Spinal cord (tissue), 10 donors: ENCODE results near the gene UMODL1. TPM values are rescaled to one million over a fixed set of nuclear protein-coding genes. Genes with fewer than 3 reads are reported as not detected.
"Not testable (repeated sequence)": the region's sequence is repeated elsewhere in the genome, so short reads cannot be mapped to it uniquely, and the experiment has no call there.

Experiments
- DNase-seq, 6 donors: peaks; one replicate each; pipeline versions ENCODE4 v3.0.0 to v3.0.0-alpha.2; 2013 to 2015; ENCODE audit warnings: low spot score in 6 of 6, low read depth in 4 of 6
- H3K27ac ChIP-seq: one replicate; pipeline ENCODE4 v1.5.1; 2013; ENCODE audit warnings: low read depth, low read length, control low read depth
- H3K27me3 ChIP-seq: one replicate; pipeline ENCODE4 v1.6.1; 2013; ENCODE audit warnings: low read length; ENCODE audit not compliant: control insufficient read depth, insufficient read depth
- H3K36me3 ChIP-seq: one replicate; pipeline ENCODE4 v1.6.1; 2013; ENCODE audit warnings: low read length; ENCODE audit not compliant: control insufficient read depth, insufficient read depth
- H3K4me1 ChIP-seq: one replicate; pipeline ENCODE4 v1.6.1; 2013; ENCODE audit warnings: low read length; ENCODE audit not compliant: control insufficient read depth, insufficient read depth
- H3K4me3 ChIP-seq: one replicate; pipeline ENCODE4 v1.5.1; 2013; ENCODE audit warnings: low read depth, low read length, control low read depth
- H3K9me3 ChIP-seq: one replicate; pipeline ENCODE4 v1.6.1; 2013; ENCODE audit warnings: low read length; ENCODE audit not compliant: control insufficient read depth, insufficient read depth
- WGBS: methylation state at CpG from one replicate; pipeline ENCODE4 v1.1.5; 2013; ENCODE audit warnings: missing lambda C conversion rate; ENCODE audit not compliant: insufficient coverage; 5-methylcytosine and 5-hydroxymethylcytosine counted together
- polyA plus RNA-seq, 2 donors: library from polyadenylated mRNA; unstranded; fragments of 120-200 nt; gene quantifications; one replicate each; pipeline ENCODE4 v1.2.1, GENCODE V29; 2013; ENCODE audit not compliant: insufficient read length in 2 of 2
- total RNA-seq, 2 donors: library from RNA; depleted of rRNA in 1 of 2; stranded (reverse); fragments of 120-200 nt in 1 of 2; fragments of >200 nt in 1 of 2; gene quantifications; one replicate each; pipeline versions ENCODE4 v1.2.3 to v1.2.4, GENCODE V29; 2013 to 2014
- donor health status: healthy.

The UMODL1 gene
- total and polyA plus RNA-seq, 4 donors: 0.11 to 0.21 (median 0.17) TPM; not detected in 1

DNA sequence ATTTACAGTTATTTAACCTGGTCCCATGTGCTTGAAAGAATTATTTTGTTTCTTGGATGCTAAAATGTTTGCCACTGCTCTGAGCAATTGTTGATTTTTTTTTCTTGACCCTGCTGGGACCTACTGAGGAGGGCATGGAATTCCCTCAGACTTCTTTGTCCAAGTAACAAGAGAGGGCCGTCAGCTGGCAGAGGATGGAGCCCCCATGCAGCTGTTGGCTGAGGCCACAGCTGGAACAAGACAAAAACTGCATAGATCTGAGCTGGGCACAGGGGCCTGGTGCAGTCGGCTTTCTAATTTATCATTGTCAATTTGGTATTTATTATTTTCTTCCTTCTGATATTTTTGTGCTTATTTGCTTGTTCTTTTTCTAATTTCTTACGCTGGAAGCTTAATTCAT is 108.2 kb downstream of the UMODL1 start:
- 25% methylated on average over 1 of the region's 3 CpGs for WGBS

DNA sequence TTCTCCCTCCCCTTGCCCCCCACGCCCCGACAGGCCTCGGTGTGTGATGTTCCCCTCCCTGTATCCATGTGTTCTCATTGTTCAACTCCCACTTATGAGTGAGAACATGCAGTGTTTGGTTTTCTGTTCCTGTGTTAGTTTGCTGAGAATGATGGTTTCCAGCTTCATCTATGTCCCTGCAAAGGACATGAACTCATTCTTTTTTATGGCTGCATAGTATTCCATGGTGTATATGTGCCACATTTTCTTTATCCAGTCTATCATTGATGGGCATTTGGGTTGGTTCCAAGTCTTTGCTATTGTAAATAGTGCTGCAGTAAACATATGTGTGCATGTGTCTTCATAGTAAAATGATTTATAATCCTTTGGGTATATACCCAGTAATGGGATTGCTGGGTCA is 108.9 kb downstream of the UMODL1 start:
- DNase-seq, H3K4me1 ChIP-seq, H3K9me3 ChIP-seq, H3K27me3 ChIP-seq, H3K27ac ChIP-seq, H3K4me3 ChIP-seq, H3K36me3 ChIP-seq: not testable (repeated sequence)
- WGBS: no CpG with 5 or more reads among the region's 3 CpGs

More for the DNA sequence above, 108.2 kb downstream of the UMODL1 start:
- peak in 1 of 6 donors; percentile 44 for DNase-seq
- no peaks in the 10 kb centered on the region for H3K9me3 ChIP-seq
- no peak overlapping the region for H3K27ac ChIP-seq
- peaks cover 4% of the 10 kb centered on the region for H3K4me1 ChIP-seq
- H3K36me3 ChIP-seq: no peaks in the 10 kb centered on the region
- no peaks in the 10 kb centered on the region for H3K27me3 ChIP-seq
- no peak overlapping the region for H3K4me3 ChIP-seq

DNA sequence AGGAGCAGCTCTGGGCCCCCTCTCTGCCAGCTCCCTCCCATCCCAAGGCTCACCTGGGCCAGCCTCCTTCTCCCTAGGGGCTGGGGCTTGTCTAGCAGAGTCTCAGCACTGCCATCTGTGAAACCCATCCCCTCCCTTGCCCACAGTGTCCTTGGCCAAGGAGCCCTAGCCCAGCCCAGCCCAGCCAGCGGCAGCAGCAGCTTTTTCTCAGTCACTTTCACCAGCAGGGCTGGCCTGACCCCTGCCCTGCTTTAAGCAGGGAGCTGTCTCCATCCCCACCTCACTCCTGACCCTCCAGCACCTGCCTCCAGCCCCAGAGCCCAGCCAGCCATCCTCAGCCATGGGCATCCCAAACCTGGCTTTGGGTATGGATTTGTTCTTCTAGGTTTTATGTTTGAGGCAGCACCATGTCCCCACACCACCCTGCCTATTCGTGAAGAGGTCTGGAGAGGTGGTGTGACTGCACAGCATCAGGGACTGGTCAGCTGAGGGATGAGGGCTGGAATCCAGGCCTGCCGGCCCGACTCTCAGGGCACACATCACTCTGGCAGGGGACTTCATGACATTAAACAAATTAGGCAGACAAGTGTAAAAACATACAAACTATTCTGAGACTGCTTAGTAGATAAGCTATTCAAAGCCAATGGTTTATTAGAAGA is 111.7 kb downstream of the UMODL1 start:
- Histone ChIP-seq H3K27ac (no peak overlapping the region), H3K36me3 (no peaks in the 10 kb centered on the region), H3K9me3 (no peaks in the 10 kb centered on the region), H3K4me1 (peaks cover 4% of the 10 kb centered on the region), H3K27me3 (no peaks in the 10 kb centered on the region), H3K4me3 (no peak overlapping the region)
- no peak for DNase-seq
- WGBS: 100% methylated on average over 1 of the region's 4 CpGs

DNA sequence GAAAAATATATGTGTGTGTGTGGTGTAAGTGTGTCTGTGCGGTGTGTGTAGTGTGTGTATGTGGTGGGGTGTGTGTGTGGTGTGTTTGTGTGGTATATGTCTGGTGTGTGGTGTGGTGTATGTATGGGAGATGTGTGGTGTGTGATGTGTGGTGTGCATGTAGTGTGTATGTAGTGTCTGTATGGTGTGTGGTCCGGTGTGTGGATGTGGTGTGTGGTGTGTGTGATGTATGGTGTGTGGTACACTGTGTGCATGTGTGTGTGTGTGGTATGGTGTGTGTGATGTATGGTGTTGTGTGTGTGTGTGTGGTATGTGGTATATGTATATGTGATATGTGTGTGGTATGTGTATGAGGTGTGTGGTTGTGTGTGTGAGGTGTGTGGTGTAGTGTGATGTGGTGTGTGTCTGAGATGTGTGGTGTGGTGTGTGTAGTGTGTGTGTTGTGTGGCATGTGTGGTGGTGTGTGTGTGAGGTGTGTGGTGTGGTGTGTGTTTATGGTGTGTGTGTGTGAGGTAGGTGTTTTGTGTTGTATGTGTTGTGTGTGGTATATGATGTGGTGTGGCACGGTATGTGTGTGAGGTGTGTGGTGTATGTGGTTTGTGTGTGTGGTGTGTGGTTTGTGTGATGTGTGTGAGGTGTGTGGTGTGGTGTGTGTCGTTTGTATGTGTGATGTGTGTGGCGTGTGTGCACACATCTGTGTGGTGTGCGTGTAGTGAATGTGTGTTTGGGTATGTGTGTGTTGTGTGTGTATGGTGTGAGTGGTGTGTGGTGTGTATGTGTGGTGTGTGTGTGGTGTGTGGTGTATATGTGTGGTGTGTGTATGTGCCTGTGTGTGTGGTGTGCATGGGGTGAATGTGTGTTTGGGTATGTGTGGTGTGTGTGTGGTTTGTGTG is 112.5 kb downstream of the UMODL1 start:
- DNase-seq: no peak
- Histone ChIP-seq H3K4me1 (peaks cover 4% of the 10 kb centered on the region), H3K27ac (no peak overlapping the region), H3K9me3 (no peaks in the 10 kb centered on the region), H3K4me3 (no peak overlapping the region), H3K36me3 (no peaks in the 10 kb centered on the region), H3K27me3 (no peaks in the 10 kb centered on the region)
- 98% methylated on average over 6 of the region's 6 CpGs for WGBS

DNA sequence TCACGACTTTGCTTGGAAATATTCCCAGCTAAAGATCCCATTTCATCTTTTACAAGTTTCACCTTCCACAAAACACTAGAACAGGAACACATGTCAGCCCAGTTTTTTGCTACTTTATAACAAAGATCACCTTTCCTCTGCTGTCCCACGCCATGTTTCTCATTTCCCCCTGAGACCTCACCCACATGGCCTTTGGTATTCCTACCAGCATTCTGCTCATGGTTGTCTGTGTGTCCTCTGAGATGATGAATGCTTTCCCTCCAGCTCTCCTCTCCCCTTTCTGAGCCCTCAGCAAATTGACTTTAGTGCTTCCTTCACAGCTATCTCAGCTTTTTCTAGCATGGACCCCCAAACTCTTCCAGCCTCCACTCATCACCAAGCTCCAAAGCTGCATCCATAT is 115.5 kb downstream of the UMODL1 start:
- H3K4me1 ChIP-seq: peaks cover 18% of the 10 kb centered on the region
- 87% methylated on average over 2 of the region's 2 CpGs for WGBS
- H3K27ac ChIP-seq: no peak overlapping the region
- H3K4me3 ChIP-seq: no peak overlapping the region
- DNase-seq: no peak
- H3K36me3 ChIP-seq: no peaks in the 10 kb centered on the region
- no peaks in the 10 kb centered on the region for H3K27me3 ChIP-seq
- H3K9me3 ChIP-seq: no peaks in the 10 kb centered on the region

DNA sequence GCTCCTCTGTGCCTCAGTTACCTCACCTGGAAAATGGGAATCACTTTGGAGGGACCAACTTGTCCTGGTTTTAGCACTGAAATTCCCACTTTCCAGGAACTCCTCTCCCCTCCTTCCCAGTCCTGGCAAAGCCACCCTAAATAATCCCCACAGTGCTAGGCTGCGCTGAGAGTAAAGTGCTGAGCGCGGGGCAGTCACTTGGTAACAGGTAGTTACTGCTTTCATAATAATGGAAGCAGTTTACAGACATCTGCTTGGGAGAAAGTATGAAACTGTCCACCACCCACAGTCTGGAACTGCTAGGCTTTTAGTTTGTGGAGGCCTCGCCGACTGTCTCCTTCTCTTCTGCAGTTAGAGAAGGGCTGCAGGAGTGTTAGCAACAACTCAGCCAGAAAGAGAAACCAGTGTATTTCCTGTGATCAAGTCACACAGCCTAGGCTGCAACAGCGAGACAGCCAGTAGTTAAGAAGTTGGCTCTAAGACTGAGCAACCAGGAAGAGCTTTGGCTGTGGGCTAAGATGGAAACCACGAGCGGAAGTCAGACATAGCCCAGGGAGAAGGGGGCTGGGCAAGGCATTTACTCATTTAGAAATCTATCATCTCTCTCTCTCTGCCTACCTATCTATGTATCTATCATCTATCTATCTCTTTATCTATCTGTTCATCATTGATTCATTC is 117.0 kb downstream of the UMODL1 start:
- no peak overlapping the region for H3K4me3 ChIP-seq
- no peak for DNase-seq

DNA sequence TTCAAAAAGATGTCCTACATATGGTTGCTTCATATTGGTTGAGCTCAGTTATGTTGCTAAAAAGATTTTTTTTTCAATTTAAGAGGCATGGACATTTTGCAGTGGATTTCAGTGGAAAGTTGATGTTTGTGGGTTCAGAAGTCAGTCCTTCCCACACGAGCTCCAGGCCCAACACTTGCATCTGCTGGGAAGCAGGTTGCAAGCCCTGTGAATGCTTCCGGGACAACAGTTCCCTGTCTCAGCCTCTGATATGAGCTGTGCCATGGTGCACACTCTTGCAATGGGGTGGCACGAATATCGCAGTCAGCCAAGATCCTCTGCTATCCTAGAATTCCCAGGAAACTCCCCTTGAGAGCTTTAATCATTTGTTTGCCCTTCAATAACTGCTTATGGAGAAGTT is 117.5 kb downstream of the UMODL1 start:
- H3K27ac ChIP-seq: no peak overlapping the region
- DNase-seq: no peak
- H3K4me3 ChIP-seq: no peak overlapping the region
- WGBS: 82% methylated on average over 2 of the region's 4 CpGs
- peaks cover 24% of the 10 kb centered on the region for H3K4me1 ChIP-seq
- no peaks in the 10 kb centered on the region for H3K36me3 ChIP-seq
- H3K9me3 ChIP-seq: no peaks in the 10 kb centered on the region
- no peaks in the 10 kb centered on the region for H3K27me3 ChIP-seq

More for the DNA sequence above, 117.0 kb downstream of the UMODL1 start:
- no peak overlapping the region for H3K27ac ChIP-seq
- no peaks in the 10 kb centered on the region for H3K27me3 ChIP-seq
- peaks cover 24% of the 10 kb centered on the region for H3K4me1 ChIP-seq
- H3K36me3 ChIP-seq: no peaks in the 10 kb centered on the region
- H3K9me3 ChIP-seq: no peaks in the 10 kb centered on the region
- WGBS: 75% methylated on average over 1 of the region's 8 CpGs

DNA sequence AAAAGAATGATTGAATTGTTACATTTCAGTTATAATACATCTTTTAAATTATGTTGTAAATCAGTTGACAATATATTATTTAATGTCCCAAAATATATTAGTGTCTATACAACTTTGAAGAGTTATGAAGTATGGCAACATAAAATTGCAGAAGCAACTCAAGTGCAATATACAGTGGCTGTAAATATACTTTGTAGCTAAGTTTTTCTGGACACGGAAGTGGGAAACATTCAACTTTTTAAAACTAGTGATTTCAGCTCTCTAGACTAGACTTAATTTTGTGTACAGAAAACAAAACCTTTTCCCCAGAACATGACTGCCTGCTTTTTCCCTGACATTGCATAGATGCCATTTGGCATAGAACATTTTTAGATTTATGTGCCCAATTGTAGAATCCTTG is 118.3 kb downstream of the UMODL1 start:
- Histone ChIP-seq H3K36me3 (no peaks in the 10 kb centered on the region), H3K27ac (no peak overlapping the region)
- WGBS: no CpG with 5 or more reads among the region's 1 CpG

DNA sequence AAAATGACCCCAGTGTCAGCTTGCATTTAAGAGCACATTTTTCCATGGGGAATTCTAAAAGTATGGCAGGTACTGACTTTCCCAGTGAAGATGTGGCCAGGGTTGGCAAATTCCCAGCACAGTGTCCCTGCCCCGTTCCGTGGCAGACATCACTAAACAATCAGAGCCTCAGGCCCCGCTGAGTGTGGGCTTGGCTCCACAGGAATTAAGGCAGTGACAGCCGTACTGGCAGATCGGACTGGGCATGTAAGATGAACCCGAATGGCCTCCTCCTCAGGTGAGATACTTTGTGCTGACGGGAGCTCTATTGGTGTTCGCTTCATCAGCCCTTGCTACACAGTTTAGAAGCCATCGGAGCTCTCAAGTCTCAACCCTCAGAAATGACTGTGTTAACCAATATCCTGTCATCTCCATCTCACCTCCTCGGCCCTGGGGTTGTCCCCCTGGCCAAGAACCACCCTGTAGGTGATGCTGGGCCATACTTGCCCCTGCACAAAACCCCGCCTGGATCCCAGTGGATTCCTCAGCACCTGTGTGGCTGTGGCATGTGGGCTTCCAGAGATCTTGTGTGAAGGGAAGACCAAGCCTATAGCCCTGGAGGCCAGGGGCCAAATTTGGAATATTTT is 118.9 kb downstream of the UMODL1 start:
- no peak overlapping the region for H3K27ac ChIP-seq
- H3K4me3 ChIP-seq: no peak overlapping the region
- 81% methylated on average over 11 of the region's 11 CpGs for WGBS
- H3K4me1 ChIP-seq: peaks cover 24% of the 10 kb centered on the region
- H3K27me3 ChIP-seq: no peaks in the 10 kb centered on the region
- no peak for DNase-seq
- H3K36me3 ChIP-seq: no peaks in the 10 kb centered on the region
- H3K9me3 ChIP-seq: no peaks in the 10 kb centered on the region

More for the DNA sequence above, 118.3 kb downstream of the UMODL1 start:
- no peak overlapping the region for H3K4me3 ChIP-seq
- no peaks in the 10 kb centered on the region for H3K27me3 ChIP-seq
- H3K9me3 ChIP-seq: no peaks in the 10 kb centered on the region
- peaks cover 24% of the 10 kb centered on the region for H3K4me1 ChIP-seq
- no peak for DNase-seq
